ENCODE data around the gene TAS2R60.
A peak's percentile ranks its signal among the peaks of the same experiment; 100 is the strongest.
"Not testable (repeated sequence)": the region's sequence is repeated elsewhere in the genome, so short reads cannot be mapped to it uniquely, and the experiment has no call there.

Gene TAS2R60

GRCh38 chr7:143479055-143479766 is 36.0 kb downstream of the TAS2R60 start:
- no peak for DNase-seq

DNA sequence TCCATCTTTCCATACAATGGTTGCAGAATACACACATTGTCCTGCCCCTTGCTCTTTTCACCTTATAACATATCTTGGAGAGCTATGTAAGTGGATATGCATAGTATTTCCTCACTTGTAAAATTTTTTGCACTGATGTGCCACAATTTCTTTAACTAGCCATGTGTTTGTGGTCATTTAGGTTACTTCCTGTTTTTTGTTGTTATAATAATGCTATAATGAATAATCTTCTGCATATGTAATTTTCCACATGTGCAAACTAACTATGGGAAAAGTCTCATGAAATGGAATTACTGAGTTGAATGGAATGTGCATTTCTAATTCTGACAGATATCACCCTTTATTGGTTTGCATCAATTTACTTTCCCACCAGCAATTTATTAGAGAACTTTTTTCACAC is 37.2 kb downstream of the TAS2R60 start:
- DNase-seq: no peak

DNA sequence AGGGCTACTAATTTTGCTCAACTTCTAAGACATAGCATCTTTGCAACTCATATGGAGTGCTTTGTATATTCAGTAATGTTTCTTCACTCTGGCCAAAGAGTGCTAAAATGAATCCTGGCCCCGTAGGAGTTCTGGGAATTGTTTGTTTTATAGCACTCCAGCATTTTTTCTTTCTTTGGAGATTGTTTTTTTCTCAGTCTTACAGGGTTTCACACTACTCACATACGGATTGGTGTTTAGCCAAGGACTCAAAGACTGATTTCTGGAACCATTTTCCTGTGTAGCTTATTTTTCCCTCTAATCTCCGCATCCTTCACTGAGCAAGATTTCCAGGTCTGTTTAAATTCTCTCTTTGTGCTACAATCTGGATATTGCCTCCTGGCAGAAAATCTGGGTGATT is 40.9 kb downstream of the TAS2R60 start:
- no peak for DNase-seq

- DNase-seq: peak; percentile 15
These were observed 41.8 kb downstream of the TAS2R60 start for GRCh38 chr7:143485094-143485493.

GRCh38 chr7:143485500-143485899 is 42.2 kb downstream of the TAS2R60 start:
- no peak for DNase-seq

DNA sequence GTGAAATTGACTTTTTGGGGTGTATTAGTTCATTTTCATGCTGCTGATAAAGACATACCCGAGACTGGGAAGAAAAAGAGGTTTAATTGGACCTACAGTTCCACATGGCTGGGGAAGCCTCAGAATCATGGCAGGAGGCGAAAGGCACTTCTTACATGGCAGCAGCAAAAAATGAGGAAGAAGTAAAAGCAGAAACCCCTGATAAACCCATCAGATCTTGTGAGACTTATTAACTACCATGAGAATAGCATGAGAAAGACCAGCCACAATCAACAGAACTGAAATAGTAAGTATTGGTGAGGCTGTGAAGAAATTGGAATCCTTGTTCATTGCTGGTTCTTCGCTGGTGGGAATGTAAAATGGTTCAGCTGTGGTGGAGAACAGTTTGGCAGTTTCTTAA is 43.0 kb downstream of the TAS2R60 start:
- not testable (repeated sequence) for DNase-seq

DNA sequence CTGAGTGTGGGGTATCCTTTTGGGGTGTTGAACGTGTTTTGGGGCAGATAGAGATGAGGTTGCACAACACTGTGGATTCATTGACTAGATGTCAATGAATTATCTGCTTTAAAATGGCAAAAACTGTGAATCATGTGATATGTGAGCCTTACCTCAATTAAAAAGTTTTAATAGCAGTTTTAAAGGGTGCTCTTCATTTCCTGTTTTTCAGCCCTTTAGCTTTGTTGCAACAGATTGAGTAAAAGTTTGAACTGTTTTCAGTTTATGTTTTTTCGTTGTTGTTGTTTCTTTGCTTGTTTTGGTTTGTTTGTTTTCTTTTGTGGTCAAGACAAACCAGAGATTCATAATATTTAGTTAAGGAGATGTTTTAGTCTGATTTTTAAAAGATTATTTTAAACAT is 43.8 kb downstream of the TAS2R60 start:
- DNase-seq: no peak

DNA sequence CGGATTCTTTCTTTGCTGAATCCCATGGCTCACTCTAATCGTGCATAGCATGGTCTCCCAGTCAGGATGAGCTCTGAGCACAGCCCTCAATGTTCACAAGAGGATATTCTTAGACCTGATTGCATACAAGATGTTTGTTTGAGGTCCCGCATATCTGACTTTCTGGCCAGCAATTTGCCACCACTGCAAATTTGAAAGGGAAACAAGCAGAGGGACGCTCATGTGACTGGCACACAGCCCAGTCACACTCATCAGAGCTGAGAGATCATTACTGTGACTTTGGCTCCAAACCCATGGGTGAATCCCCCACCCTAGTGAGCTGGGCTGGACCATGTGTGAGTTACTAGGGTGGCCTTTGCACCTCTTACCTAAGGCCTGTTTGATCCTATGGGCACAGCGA is 44.3 kb downstream of the TAS2R60 start:
- DNase-seq: peak; percentile 65

- peak; percentile 50 for DNase-seq
These were observed 47.6 kb downstream of the TAS2R60 start for GRCh38 chr7:143490717-143491306.

GRCh38 chr7:143492043-143492471 is 48.8 kb downstream of the TAS2R60 start:
- peak; percentile 20 for DNase-seq

DNA sequence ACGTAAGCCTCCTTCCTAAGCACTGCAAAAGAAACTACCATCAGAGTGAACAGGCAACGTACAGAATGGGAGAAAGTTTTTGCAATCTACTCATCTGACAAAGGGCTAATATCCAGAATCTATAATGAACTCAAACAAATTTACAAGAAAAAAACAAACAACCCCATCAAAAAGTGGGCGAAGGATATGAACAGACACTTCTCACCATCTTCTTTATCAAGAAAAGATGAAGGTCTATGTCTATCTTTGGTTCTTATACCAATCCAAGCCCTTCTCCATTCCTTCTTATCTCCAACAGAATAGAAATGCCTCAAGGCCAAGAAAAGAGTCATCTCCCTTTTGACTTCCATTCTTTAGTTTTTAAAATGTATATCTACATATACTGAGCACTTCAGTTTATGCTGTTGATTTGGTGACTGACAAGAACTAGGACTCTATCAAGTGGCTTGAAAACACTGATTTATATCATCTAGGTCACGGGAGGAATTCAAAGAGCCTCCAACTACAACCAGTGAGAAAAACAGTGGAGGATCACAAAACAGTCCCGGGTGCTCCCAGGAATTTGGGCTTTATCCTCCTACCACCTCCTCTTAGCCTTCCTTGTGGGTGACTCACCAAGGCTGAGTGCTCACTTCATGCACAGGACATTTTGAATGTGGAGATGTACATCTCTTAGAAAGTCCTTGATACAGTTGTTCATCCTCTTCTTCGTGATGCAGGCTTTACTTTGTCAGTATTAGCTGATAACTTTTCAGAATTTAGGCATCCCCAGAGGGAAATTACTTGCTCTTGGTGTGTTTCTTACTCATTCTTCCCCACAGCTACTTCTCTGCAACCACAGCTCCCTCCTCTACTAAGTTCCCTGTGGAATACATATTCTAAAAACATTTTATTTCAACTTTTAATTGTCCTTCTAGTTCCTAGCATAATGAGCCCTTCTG is 49.8 kb downstream of the TAS2R60 start:
- peak; percentile 22 for DNase-seq

GRCh38 chr7:143493751-143494150 is 50.5 kb downstream of the TAS2R60 start:
- DNase-seq: peak; percentile 22

Data from OCI-M1 (cell line).